Skeletal muscle cell (primary cell): ENCODE results near the gene NFATC4.
A peak's percentile ranks its signal among the peaks of the same experiment; 100 is the strongest.
"Not testable (repeated sequence)": the region's sequence is repeated elsewhere in the genome, so short reads cannot be mapped to it uniquely, and the experiment has no call there.

ENCODE experiments used
- DNase-seq: peaks from one replicate; pipeline ENCODE4 v3.0.0-alpha.2; 2010; ENCODE audit warnings: low read depth
- H3K4me3 ChIP-seq: 2 replicates; pipeline ENCODE4 v1.5.1; 2011; ENCODE audit warnings: low read depth, mild to moderate bottlenecking, control low read depth, low read length, moderate library complexity

NFATC4 gene

GRCh38 chr14:24337824-24338175 is 30.2 kb upstream of the NFATC4 start:
- no peak for DNase-seq
- H3K4me3 ChIP-seq: no peak overlapping the region

GRCh38 chr14:24338843-24339242 is 29.1 kb upstream of the NFATC4 start:
- DNase-seq: no peak
- no peak overlapping the region for H3K4me3 ChIP-seq

- peak within 1 kb of the TSS; percentile 12 for H3K4me3 ChIP-seq
- no peak for DNase-seq
These were observed 28.5 kb upstream of the NFATC4 start, which contains the start of gene RIPK3 for GRCh38 chr14:24339284-24340151. RIPK3 (minus strand) TSS chr14:24339991; CDS start chr14:24339826, 165 bp downstream.

GRCh38 chr14:24340606-24341005 is 27.4 kb upstream of the NFATC4 start:
- DNase-seq: no peak
- no peak overlapping the region for H3K4me3 ChIP-seq

- DNase-seq: no peak
- H3K4me3 ChIP-seq: no peak overlapping the region
These were observed 25.1 kb upstream of the NFATC4 start for GRCh38 chr14:24342889-24343288.

- no peak for DNase-seq
- no peak overlapping the region for H3K4me3 ChIP-seq
These were observed 24.0 kb upstream of the NFATC4 start for GRCh38 chr14:24343795-24344660.

GRCh38 chr14:24347134-24347533 is 20.9 kb upstream of the NFATC4 start:
- DNase-seq: no peak
- no peak overlapping the region for H3K4me3 ChIP-seq

- H3K4me3 ChIP-seq: no peak overlapping the region
- no peak for DNase-seq
These were observed 19.8 kb upstream of the NFATC4 start for GRCh38 chr14:24348186-24348585.

- DNase-seq: no peak
- no peak overlapping the region for H3K4me3 ChIP-seq
These were observed 18.2 kb upstream of the NFATC4 start for GRCh38 chr14:24349742-24350141.

GRCh38 chr14:24351517-24351916 is 16.5 kb upstream of the NFATC4 start:
- no peak for DNase-seq
- no peak overlapping the region for H3K4me3 ChIP-seq

GRCh38 chr14:24353559-24354481 is 14.2 kb upstream of the NFATC4 start:
- no peak overlapping the region for H3K4me3 ChIP-seq
- no peak for DNase-seq

GRCh38 chr14:24354482-24354825 is 13.5 kb upstream of the NFATC4 start:
- not testable (repeated sequence) for DNase-seq, H3K4me3 ChIP-seq

- DNase-seq: no peak
- no peak overlapping the region for H3K4me3 ChIP-seq
These were observed 13.0 kb upstream of the NFATC4 start for GRCh38 chr14:24355009-24355408.

- no peak for DNase-seq
- H3K4me3 ChIP-seq: no peak overlapping the region
These were observed 11.8 kb upstream of the NFATC4 start for GRCh38 chr14:24356208-24356607.

- H3K4me3 ChIP-seq: no peak overlapping the region
- DNase-seq: no peak
These were observed 7.7 kb upstream of the NFATC4 start for GRCh38 chr14:24360281-24360680.

- no peak for DNase-seq
- H3K4me3 ChIP-seq: no peak overlapping the region
These were observed 6.7 kb upstream of the NFATC4 start for GRCh38 chr14:24361326-24361725.

- no peak for DNase-seq
- no peak overlapping the region for H3K4me3 ChIP-seq
These were observed 5.6 kb upstream of the NFATC4 start for GRCh38 chr14:24362241-24362960.

- no peak for DNase-seq
These were observed 4.6 kb upstream of the NFATC4 start for GRCh38 chr14:24363401-24363800.

GRCh38 chr14:24364841-24365240 is 3.1 kb upstream of the NFATC4 start:
- no peak overlapping the region for H3K4me3 ChIP-seq
- DNase-seq: no peak

More at GRCh38 chr14:24363401-24363800, 4.6 kb upstream of the NFATC4 start:
- H3K4me3 ChIP-seq: no peak overlapping the region
